Chondrocyte (in vitro differentiated cells): ENCODE measurements around the gene ARL6IP1. TPM values are rescaled to one million over a fixed set of nuclear protein-coding genes. Genes with fewer than 3 reads are reported as not detected.
A peak's percentile ranks its signal among the peaks of the same experiment; 100 is the strongest.

Experiments
- DNase-seq: peaks from one replicate; pipeline ENCODE4 v3.0.0; 2021; ENCODE audit warnings: mixed read lengths, low spot score
- H3K27ac Mint-ChIP-seq: one replicate; pipeline ENCODE4 v1.8.0; 2021; ENCODE audit warnings: mild to moderate bottlenecking, moderate library complexity, mixed read lengths; ENCODE audit not compliant: unreplicated experiment
- H3K27me3 Mint-ChIP-seq: 2 replicates; pipeline ENCODE4 v1.8.0; 2021; ENCODE audit warnings: low read depth, mixed read lengths
- H3K36me3 Mint-ChIP-seq: 2 replicates; pipeline ENCODE4 v1.8.0; 2021; ENCODE audit warnings: low read depth, mixed read lengths
- H3K4me1 Mint-ChIP-seq: 2 replicates; pipeline ENCODE4 v1.8.0; 2021; ENCODE audit warnings: low read depth, mild to moderate bottlenecking, mixed read lengths
- H3K4me3 Mint-ChIP-seq: one replicate; pipeline ENCODE4 v1.8.0; 2021; ENCODE audit warnings: mild to moderate bottlenecking, moderate library complexity, mixed read lengths; ENCODE audit not compliant: unreplicated experiment
- H3K9me3 Mint-ChIP-seq: 2 replicates; pipeline ENCODE4 v1.8.0; 2021; ENCODE audit warnings: low read depth, mixed read lengths
- long read RNA-seq: library from polyadenylated mRNA; stranded (forward); transcript quantifications from one replicate; pipeline ENCODE4 v2.0.0, GENCODE V29; 2021
- total RNA-seq: library from RNA; stranded (reverse); gene quantifications from 3 replicates; pipeline ENCODE4 v1.2.1, GENCODE V29; 2021
- TF ChIP-seq, protein P1 (sequence below): fragments of 200-600 bp; sonication (generic); IDR thresholded peaks from 2 replicates; pipeline ENCODE4 v1.5.0; 2021; ENCODE audit warnings: antibody characterized with exemption, mild to moderate bottlenecking, moderate library complexity

ARL6IP1 gene
- total RNA-seq = 63.6 to 72.4 TPM (median 68.7 TPM) in 3 replicates
- long read RNA-seq, transcript ARL6IP1-201 (6 exons, 2,409 nt) = major isoform, 220 of 231 reads
- long read RNA-seq, partial matches to known transcripts = 1 of 231 reads
- long read RNA-seq, other reads (novel, unspliced or antisense) = 10 of 231 reads

DNA sequence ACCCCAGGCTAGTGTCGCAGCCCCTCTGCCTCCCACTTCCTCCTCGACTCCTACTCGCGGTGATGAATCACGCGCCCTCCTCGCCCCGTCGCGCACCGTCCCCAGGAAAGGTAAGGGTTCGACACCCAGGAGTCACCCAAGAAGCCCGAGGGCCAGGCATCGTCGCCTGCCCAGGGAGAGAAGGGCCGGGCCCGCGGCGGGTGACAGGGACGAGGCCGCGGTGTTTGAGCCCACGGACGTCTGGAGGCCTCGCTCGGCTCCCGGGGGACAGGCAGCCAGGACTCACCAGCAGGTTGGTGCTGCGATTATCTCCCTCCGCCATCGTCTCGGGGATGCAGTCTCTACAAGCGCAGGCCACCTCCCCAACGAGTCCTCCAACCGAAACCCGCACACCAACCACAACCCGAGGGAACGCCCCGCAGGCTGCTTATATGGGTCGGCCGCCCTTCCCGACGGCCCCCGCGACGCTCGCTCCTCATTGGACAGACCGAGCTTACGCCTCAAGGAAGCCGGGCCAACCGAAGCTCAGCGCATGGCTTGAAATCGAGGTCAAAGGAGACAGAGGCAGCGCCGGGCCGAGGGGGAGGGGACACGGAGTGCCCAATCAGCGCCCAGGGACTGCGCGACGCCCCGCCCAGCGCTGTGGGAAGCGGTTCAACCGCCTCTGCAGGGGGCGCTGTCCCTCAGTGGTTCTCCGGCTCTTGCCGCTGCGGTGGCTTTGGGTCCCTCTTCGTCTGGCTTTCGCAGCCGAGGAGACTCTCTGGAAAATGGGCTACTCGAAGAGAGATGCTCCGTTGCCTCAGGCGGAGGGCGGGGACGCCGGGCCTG, at the start of gene ARL6IP1:
ARL6IP1 (minus strand) TSS at position 405 of the 828 bp plus-strand sequence; CDS start at position 322, 83 bp downstream.
- Mint-ChIP-seq H3K36me3 (peaks cover 1% of the 10 kb centered on the region), H3K9me3 (no peaks in the 10 kb centered on the region), H3K4me1 (peaks cover 53% of the 10 kb centered on the region), H3K27ac (peak within 1 kb of the TSS; percentile 97), H3K4me3 (peak within 1 kb of the TSS; percentile 96), H3K27me3 (no peaks in the 10 kb centered on the region)
- DNase-seq = peak; percentile 99
- TF ChIP-seq, protein P1, sequence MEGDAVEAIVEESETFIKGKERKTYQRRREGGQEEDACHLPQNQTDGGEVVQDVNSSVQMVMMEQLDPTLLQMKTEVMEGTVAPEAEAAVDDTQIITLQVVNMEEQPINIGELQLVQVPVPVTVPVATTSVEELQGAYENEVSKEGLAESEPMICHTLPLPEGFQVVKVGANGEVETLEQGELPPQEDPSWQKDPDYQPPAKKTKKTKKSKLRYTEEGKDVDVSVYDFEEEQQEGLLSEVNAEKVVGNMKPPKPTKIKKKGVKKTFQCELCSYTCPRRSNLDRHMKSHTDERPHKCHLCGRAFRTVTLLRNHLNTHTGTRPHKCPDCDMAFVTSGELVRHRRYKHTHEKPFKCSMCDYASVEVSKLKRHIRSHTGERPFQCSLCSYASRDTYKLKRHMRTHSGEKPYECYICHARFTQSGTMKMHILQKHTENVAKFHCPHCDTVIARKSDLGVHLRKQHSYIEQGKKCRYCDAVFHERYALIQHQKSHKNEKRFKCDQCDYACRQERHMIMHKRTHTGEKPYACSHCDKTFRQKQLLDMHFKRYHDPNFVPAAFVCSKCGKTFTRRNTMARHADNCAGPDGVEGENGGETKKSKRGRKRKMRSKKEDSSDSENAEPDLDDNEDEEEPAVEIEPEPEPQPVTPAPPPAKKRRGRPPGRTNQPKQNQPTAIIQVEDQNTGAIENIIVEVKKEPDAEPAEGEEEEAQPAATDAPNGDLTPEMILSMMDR = peak; percentile 99

DNA sequence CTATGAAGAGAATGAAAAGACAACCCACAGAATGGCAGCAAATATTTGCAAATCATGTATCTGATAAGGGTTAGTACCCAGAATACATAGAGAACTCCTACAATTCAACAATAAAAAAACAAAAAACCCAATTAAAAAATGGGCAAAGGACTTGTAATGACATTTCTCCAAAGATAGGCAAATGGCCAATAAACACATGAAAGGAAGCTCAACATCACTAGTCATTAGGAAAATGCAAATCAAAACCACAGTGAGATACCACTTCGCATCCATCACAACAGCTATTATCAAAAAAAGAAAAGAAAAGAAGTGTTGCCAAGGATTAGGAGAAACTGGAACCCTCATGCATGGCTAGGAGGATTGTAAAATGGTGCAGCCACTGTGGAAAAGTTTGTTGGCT, 45.1 kb upstream of the ARL6IP1 start:
- no peak overlapping the region for H3K27ac Mint-ChIP-seq
- no peak overlapping the region for H3K4me3 Mint-ChIP-seq
- no peak for DNase-seq
- H3K9me3 Mint-ChIP-seq = no peaks in the 10 kb centered on the region
- H3K36me3 Mint-ChIP-seq = peaks cover 46% of the 10 kb centered on the region
- TF ChIP-seq, protein P1 = no peak
- H3K27me3 Mint-ChIP-seq = no peaks in the 10 kb centered on the region
- no peaks in the 10 kb centered on the region for H3K4me1 Mint-ChIP-seq

- no peak overlapping the region for H3K27ac Mint-ChIP-seq
- no peak for DNase-seq
- TF ChIP-seq, protein P1 = no peak
- no peaks in the 10 kb centered on the region for H3K27me3 Mint-ChIP-seq
- no peaks in the 10 kb centered on the region for H3K9me3 Mint-ChIP-seq
- no peak overlapping the region for H3K4me3 Mint-ChIP-seq
- H3K4me1 Mint-ChIP-seq = no peaks in the 10 kb centered on the region
- H3K36me3 Mint-ChIP-seq = peaks cover 50% of the 10 kb centered on the region
Measured at GRCh38 chr16:18842565-18842964, 41.2 kb upstream of the ARL6IP1 start.

DNA sequence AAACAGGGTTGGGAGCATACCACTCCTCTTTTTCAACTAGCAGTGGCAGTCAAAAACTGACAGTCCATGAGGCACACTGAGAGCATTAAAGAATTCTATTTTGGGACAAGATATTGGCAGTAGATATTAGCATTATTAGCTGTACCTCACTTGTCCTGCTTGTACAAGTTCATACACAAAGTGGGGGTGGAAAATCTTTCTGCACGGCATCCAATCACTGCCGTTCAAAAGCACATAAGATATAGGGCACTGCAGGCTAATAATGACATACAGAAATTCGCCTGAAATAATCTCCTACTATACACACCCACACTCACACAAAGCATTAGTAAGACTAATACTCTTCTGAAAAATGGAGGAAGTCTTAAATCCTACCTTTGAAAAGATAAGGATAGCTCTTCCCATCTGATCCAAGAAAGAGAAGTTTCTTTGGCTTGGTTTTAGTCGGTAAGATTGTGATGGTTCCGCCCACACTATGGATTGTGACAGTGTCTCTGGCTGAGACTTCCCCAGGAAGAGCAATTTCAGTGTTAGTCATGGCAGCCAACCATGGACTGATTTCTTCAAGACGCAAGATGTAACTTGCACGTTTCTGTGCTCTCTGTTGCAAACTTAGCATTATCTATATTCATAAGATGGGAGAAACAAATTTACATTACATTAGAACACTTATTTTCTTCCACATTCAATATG, 40.6 kb upstream of the ARL6IP1 start:
- no peaks in the 10 kb centered on the region for H3K9me3 Mint-ChIP-seq
- H3K27me3 Mint-ChIP-seq = no peaks in the 10 kb centered on the region
- H3K4me1 Mint-ChIP-seq = no peaks in the 10 kb centered on the region
- peaks cover 52% of the 10 kb centered on the region for H3K36me3 Mint-ChIP-seq
- no peak overlapping the region for H3K27ac Mint-ChIP-seq
- TF ChIP-seq, protein P1 = no peak
- H3K4me3 Mint-ChIP-seq = no peak overlapping the region
- no peak for DNase-seq

DNA sequence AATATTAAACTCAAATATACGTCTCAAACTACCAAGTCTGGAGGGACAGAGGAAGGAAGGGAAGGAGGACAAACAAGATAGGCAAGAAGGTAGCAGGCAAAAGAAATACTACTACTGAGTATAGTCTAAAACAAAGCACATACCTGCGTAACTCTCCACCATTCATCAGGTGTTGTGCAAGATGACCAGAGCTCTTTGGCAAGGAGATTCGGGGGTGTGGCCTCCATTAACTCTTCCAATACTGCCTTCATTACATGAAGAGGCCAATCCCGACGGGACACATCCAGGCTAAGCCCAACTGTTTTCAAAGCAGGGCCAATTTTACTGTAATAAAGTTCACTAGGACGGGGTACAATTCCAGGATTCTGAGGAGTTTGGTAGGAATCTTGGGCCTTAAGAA, 38.2 kb upstream of the ARL6IP1 start:
- TF ChIP-seq, protein P1 = no peak
- no peaks in the 10 kb centered on the region for H3K9me3 Mint-ChIP-seq
- DNase-seq = no peak
- peaks cover 56% of the 10 kb centered on the region for H3K36me3 Mint-ChIP-seq
- no peak overlapping the region for H3K27ac Mint-ChIP-seq
- H3K27me3 Mint-ChIP-seq = no peaks in the 10 kb centered on the region
- H3K4me1 Mint-ChIP-seq = no peaks in the 10 kb centered on the region
- no peak overlapping the region for H3K4me3 Mint-ChIP-seq
